ENCODE data around the gene PTPN18.

GRCh38 chr2:130314377-130314776 lies 41.5 kb upstream of the PTPN18 start:
- TF ChIP-seq CTCF (IDR thresholded peaks at IDR 0.05; ENCODE audit: low read depth, low read length) (no peak), EZH2phosphoT487 (IDR thresholded peaks at IDR 0.05; ENCODE audit: low read depth) (no peak)
